ENCODE results near the gene SUPT3H.

The SUPT3H gene

GRCh38 chr6:44983467-44984365 lies 394.0 kb downstream of the SUPT3H start:
- DNase-seq = no peak

- DNase-seq = no peak
These were observed 396.9 kb downstream of the SUPT3H start for GRCh38 chr6:44980841-44981240.

GRCh38 chr6:44976677-44977641 lies 400.8 kb downstream of the SUPT3H start:
- DNase-seq = no peak

- DNase-seq = no peak
These were observed 403.2 kb downstream of the SUPT3H start for GRCh38 chr6:44974511-44974910.

GRCh38 chr6:44972709-44973108 lies 405.0 kb downstream of the SUPT3H start:
- DNase-seq = no peak

- no peak for DNase-seq
These were observed 408.1 kb downstream of the SUPT3H start for GRCh38 chr6:44969446-44970185.

GRCh38 chr6:44967481-44967880 lies 410.3 kb downstream of the SUPT3H start:
- no peak for DNase-seq

GRCh38 chr6:44966449-44967092 lies 411.2 kb downstream of the SUPT3H start:
- no peak for DNase-seq

GRCh38 chr6:44965708-44966107 lies 412.0 kb downstream of the SUPT3H start:
- DNase-seq = no peak

GRCh38 chr6:44960898-44961297 lies 416.8 kb downstream of the SUPT3H start:
- DNase-seq = no peak

GRCh38 chr6:44959651-44960050 lies 418.1 kb downstream of the SUPT3H start:
- no peak for DNase-seq

GRCh38 chr6:44957156-44957555 lies 420.6 kb downstream of the SUPT3H start:
- no peak for DNase-seq

GRCh38 chr6:44956396-44956795 lies 421.3 kb downstream of the SUPT3H start:
- no peak for DNase-seq

- DNase-seq = no peak
These were observed 422.6 kb downstream of the SUPT3H start for GRCh38 chr6:44955145-44955544.

GRCh38 chr6:44954281-44954680 lies 423.5 kb downstream of the SUPT3H start:
- no peak for DNase-seq

- DNase-seq = no peak
These were observed 426.4 kb downstream of the SUPT3H start for GRCh38 chr6:44951253-44951747.

GRCh38 chr6:44949596-44950201 lies 428.0 kb downstream of the SUPT3H start:
- DNase-seq = no peak

GRCh38 chr6:44943541-44943940 lies 434.2 kb downstream of the SUPT3H start:
- DNase-seq = no peak

- DNase-seq = no peak
These were observed 434.9 kb downstream of the SUPT3H start for GRCh38 chr6:44942798-44943197.

- no peak for DNase-seq
These were observed 435.5 kb downstream of the SUPT3H start for GRCh38 chr6:44942201-44942600.

- no peak for DNase-seq
These were observed 437.4 kb downstream of the SUPT3H start for GRCh38 chr6:44940367-44940766.

All from activated T-cell treated with anti-CD3 and anti-CD28 coated beads, Interleukin-2, amount 50 U/mL, for 48 hours (primary cell).